HL-60 (cell line): ENCODE results near the gene USP48.

ENCODE experiments used
- GABPA ChIP-seq: IDR thresholded peaks from 2 replicates; pipeline ENCODE4 v1.6.1; 2012; ENCODE audit warnings: low read depth
- POLR2AphosphoS5 ChIP-seq: IDR thresholded peaks from 2 replicates; pipeline ENCODE4 v1.6.1; 2012; ENCODE audit warnings: low read depth
- SPI1 ChIP-seq: IDR thresholded peaks from 2 replicates; pipeline ENCODE4 v1.6.1; 2012; ENCODE audit warnings: low read depth, mild to moderate bottlenecking, borderline replicate concordance
- TF ChIP-seq, protein P1 (sequence below): IDR thresholded peaks from one replicate; pipeline ENCODE4 v1.5.1; 2011; ENCODE audit warnings: low read length, control low read depth, inconsistent platforms; ENCODE audit not compliant: insufficient read depth
- TF ChIP-seq, protein P2 (sequence below): IDR thresholded peaks from 2 replicates; pipeline ENCODE4 v1.6.1; 2012; ENCODE audit warnings: low read depth; ENCODE audit not compliant: insufficient replicate concordance

DNA sequence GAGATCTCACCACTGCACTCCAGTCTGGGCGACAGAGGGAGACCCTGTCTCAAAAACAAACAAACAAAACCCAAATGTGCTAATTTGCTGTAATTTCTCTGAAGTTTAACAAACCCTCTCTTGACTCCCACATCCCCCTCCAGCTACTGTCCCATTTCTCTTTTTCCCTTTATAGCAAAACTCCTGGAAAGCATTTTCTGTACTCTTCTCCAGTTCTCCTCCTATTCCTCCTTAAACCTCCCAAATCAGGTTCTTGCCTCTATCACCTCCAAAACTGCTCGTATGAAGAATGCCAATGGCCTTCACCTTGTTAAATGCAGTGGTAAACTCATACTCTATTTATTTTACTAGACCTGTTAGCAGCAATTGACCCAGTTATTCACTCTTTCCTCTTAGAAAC, 3.7 kb upstream of the USP48 start:
- TF ChIP-seq, protein P1, sequence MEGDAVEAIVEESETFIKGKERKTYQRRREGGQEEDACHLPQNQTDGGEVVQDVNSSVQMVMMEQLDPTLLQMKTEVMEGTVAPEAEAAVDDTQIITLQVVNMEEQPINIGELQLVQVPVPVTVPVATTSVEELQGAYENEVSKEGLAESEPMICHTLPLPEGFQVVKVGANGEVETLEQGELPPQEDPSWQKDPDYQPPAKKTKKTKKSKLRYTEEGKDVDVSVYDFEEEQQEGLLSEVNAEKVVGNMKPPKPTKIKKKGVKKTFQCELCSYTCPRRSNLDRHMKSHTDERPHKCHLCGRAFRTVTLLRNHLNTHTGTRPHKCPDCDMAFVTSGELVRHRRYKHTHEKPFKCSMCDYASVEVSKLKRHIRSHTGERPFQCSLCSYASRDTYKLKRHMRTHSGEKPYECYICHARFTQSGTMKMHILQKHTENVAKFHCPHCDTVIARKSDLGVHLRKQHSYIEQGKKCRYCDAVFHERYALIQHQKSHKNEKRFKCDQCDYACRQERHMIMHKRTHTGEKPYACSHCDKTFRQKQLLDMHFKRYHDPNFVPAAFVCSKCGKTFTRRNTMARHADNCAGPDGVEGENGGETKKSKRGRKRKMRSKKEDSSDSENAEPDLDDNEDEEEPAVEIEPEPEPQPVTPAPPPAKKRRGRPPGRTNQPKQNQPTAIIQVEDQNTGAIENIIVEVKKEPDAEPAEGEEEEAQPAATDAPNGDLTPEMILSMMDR, result no peak
- TF ChIP-seq GABPA (no peak), SPI1 (no peak), POLR2AphosphoS5 (no peak)
- TF ChIP-seq, protein P2, sequence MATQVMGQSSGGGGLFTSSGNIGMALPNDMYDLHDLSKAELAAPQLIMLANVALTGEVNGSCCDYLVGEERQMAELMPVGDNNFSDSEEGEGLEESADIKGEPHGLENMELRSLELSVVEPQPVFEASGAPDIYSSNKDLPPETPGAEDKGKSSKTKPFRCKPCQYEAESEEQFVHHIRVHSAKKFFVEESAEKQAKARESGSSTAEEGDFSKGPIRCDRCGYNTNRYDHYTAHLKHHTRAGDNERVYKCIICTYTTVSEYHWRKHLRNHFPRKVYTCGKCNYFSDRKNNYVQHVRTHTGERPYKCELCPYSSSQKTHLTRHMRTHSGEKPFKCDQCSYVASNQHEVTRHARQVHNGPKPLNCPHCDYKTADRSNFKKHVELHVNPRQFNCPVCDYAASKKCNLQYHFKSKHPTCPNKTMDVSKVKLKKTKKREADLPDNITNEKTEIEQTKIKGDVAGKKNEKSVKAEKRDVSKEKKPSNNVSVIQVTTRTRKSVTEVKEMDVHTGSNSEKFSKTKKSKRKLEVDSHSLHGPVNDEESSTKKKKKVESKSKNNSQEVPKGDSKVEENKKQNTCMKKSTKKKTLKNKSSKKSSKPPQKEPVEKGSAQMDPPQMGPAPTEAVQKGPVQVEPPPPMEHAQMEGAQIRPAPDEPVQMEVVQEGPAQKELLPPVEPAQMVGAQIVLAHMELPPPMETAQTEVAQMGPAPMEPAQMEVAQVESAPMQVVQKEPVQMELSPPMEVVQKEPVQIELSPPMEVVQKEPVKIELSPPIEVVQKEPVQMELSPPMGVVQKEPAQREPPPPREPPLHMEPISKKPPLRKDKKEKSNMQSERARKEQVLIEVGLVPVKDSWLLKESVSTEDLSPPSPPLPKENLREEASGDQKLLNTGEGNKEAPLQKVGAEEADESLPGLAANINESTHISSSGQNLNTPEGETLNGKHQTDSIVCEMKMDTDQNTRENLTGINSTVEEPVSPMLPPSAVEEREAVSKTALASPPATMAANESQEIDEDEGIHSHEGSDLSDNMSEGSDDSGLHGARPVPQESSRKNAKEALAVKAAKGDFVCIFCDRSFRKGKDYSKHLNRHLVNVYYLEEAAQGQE, result no peak
